Measurements from ENCODE around the gene CPEB4. TPM values are rescaled to one million over a fixed set of nuclear protein-coding genes. Genes with fewer than 3 reads are reported as not detected.

CPEB4 gene
- polyA plus RNA-seq, 1 experiment = 21.3 TPM

DNA sequence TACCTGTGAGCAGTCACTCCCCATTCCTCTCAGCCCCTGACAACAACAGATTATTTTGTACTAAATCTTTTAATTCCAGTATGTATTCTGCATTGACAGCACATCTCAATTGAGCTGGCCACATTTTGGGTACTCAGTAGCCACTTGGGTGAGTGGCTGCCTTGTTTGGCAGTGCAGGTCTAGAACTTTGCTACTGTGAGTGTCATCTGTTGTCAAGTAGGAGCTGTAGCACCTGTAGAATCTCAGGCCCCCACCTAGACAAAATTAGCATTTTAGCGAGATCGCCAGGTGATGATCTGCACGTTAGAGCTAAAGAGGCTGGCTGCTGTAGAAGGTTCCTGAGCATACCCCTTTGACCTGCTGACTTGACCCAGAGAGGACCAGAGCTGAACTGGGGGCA, 44.4 kb upstream of the CPEB4 start:
- H3K27me3 ChIP-seq (ENCODE audit: control insufficient read depth, insufficient read depth, low read length) = peaks cover 2% of the 10 kb centered on the region
- DNase-seq (ENCODE audit: low read depth, low spot score) = no peak
- POLR2A ChIA-PET = no interaction called here
- TF ChIP-seq, protein P1, sequence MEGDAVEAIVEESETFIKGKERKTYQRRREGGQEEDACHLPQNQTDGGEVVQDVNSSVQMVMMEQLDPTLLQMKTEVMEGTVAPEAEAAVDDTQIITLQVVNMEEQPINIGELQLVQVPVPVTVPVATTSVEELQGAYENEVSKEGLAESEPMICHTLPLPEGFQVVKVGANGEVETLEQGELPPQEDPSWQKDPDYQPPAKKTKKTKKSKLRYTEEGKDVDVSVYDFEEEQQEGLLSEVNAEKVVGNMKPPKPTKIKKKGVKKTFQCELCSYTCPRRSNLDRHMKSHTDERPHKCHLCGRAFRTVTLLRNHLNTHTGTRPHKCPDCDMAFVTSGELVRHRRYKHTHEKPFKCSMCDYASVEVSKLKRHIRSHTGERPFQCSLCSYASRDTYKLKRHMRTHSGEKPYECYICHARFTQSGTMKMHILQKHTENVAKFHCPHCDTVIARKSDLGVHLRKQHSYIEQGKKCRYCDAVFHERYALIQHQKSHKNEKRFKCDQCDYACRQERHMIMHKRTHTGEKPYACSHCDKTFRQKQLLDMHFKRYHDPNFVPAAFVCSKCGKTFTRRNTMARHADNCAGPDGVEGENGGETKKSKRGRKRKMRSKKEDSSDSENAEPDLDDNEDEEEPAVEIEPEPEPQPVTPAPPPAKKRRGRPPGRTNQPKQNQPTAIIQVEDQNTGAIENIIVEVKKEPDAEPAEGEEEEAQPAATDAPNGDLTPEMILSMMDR (IDR thresholded peaks at IDR 0.05; ENCODE audit: low read depth, low read length) = no peak
- CTCF ChIA-PET = interaction anchor here (0.9 kb wide), 1 partner anchor 13 kb away, joined by 3 read pairs; no protein-coding TSS in a partner anchor
- no peak overlapping the region for H3K27ac ChIP-seq (ENCODE audit: low read depth, low read length)
- no peak overlapping the region for H3K4me3 ChIP-seq (ENCODE audit: low read depth, low read length)
- peaks cover 4% of the 10 kb centered on the region; the same call in 1 of the 2 replicates for H3K9me3 ChIP-seq (ENCODE audit: control insufficient read depth, insufficient read depth, low read length)

DNA sequence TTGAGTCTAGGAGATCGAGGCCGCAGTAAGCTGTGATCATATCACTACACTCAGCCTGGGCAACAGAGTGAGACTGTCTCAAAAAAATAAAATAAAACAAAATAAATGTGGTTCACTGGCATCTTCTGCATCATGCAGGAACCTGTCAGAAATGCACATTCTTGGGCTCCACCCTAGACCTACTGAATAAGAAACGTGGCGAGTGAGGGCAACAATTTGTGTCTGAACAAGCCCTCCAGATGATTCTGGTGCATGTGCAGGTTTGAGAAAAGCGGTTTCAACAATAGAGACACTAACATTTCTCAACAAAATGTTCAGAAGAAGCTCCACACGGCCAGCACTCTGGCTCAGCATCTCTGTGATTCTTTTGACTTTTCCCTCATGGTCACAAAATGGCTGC, 42.8 kb upstream of the CPEB4 start:
- H3K27ac ChIP-seq (ENCODE audit: low read depth, low read length) = no peak overlapping the region
- CTCF ChIA-PET = interaction anchor here (0.7 to 1.2 kb wide), 2 partner anchors 81 to 543 kb away, joined by 3 to 5 read pairs; no protein-coding TSS in a partner anchor
- POLR2A ChIA-PET = no interaction called here
- peaks cover 7% of the 10 kb centered on the region; the same call in 1 of the 2 replicates for H3K9me3 ChIP-seq (ENCODE audit: control insufficient read depth, insufficient read depth, low read length)
- DNase-seq (ENCODE audit: low read depth, low spot score) = no peak
- H3K4me3 ChIP-seq (ENCODE audit: low read depth, low read length) = no peak overlapping the region
- peaks cover 2% of the 10 kb centered on the region for H3K27me3 ChIP-seq (ENCODE audit: control insufficient read depth, insufficient read depth, low read length)
- TF ChIP-seq, protein P1 (IDR thresholded peaks at IDR 0.05; ENCODE audit: low read depth, low read length) = no peak

DNA sequence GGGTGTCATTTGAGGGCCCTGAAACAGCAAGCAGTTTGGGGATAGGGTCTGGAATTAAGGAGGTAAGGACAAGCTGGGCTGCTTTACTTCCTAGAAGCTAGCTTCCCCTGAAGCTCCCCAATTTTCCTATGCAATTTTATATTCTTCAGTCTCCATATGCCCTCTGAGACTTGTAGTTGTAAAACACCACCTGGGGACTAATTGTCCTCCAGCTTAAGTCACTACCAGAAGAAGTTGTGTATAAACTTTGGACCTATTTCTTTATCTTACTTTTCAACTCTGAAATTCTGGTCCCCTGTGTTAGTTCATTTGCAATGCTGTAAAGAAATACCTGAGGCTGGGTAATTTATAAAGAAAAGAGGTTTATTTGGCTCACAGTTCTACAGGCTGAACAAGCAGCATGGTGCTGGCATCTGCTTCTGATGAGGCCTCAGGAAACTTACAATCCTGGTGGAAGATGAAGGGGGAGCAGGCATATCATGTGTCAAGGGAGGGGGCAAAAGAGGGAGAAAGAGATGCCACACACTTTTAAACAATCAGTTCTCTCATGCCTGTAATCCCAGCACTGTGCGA, 41.1 kb upstream of the CPEB4 start:
- Histone ChIP-seq H3K4me3 (ENCODE audit: low read depth, low read length) (no peak overlapping the region), H3K27me3 (ENCODE audit: control insufficient read depth, insufficient read depth, low read length) (no peaks in the 10 kb centered on the region), H3K27ac (ENCODE audit: low read depth, low read length) (no peak overlapping the region), H3K9me3 (ENCODE audit: control insufficient read depth, insufficient read depth, low read length) (peaks cover 7% of the 10 kb centered on the region; the same call in 1 of the 2 replicates)
- TF ChIP-seq, protein P1 (IDR thresholded peaks at IDR 0.05; ENCODE audit: low read depth, low read length) = no peak
- CTCF ChIA-PET = no interaction called here
- POLR2A ChIA-PET = no interaction called here
- DNase-seq (ENCODE audit: low read depth, low spot score) = no peak

DNA sequence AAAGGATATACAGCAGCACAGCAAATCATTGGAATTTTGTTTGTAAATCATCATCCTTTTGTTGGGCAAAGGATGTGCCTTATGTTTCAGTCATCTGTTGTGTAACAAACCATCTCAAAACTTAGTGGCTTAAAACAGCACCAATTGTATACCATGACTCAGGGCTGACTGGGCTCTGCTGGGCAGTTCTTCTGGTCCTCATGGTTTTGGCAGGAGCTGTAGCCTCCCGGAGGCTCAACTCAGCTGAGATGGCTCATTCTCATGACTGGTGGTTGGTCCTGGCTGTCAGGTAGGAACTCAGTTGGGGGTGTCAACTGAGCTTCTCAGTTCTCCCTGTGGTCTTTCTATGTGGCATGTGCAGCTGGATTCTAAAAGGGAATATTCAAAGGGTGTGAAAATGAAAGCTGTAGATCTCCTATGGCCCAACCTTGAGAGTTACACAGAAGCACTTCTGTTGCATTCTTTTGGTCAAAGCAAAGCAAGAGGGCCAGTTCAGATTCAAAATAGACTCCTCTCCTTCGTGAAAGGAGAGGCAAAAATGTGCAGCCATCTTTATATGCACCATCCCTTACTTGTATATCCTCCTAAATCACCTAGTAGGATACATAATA, 39.1 kb upstream of the CPEB4 start:
- H3K4me3 ChIP-seq (ENCODE audit: low read depth, low read length) = no peak overlapping the region
- no peak for DNase-seq (ENCODE audit: low read depth, low spot score)
- no peaks in the 10 kb centered on the region for H3K27me3 ChIP-seq (ENCODE audit: control insufficient read depth, insufficient read depth, low read length)
- ChIA-PET POLR2A (no interaction called here), CTCF (no interaction called here)
- TF ChIP-seq, protein P1 (IDR thresholded peaks at IDR 0.05; ENCODE audit: low read depth, low read length) = no peak
- H3K9me3 ChIP-seq (ENCODE audit: control insufficient read depth, insufficient read depth, low read length) = peaks cover 7% of the 10 kb centered on the region; the same call in 1 of the 2 replicates
- no peak overlapping the region for H3K27ac ChIP-seq (ENCODE audit: low read depth, low read length)

DNA sequence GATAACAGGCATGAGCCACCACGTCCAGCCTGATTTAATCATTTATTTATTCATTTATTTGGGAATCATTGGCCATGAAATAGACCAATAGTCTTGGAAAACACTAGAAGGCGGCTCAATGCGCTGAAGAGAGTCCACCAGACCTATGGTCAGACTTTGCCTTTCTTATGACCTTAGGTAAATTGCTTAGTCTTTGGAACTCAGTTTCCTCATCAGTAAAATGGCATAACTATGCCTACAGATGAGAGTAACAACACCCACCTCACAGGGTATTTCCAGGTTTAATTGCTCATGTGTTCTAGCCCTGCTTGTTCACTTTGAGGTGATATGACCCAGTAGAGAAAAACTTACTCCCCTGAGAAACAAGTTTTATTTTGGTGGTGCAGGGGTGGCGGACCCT, 38.2 kb upstream of the CPEB4 start:
- CTCF ChIA-PET = no interaction called here

More for the DNA sequence above, 38.2 kb upstream of the CPEB4 start:
- Histone ChIP-seq H3K27me3 (ENCODE audit: control insufficient read depth, insufficient read depth, low read length) (no peaks in the 10 kb centered on the region), H3K9me3 (ENCODE audit: control insufficient read depth, insufficient read depth, low read length) (peaks cover 7% of the 10 kb centered on the region; the same call in 1 of the 2 replicates), H3K4me3 (ENCODE audit: low read depth, low read length) (no peak overlapping the region), H3K27ac (ENCODE audit: low read depth, low read length) (no peak overlapping the region)
- TF ChIP-seq, protein P1 (IDR thresholded peaks at IDR 0.05; ENCODE audit: low read depth, low read length) = no peak
- DNase-seq (ENCODE audit: low read depth, low spot score) = no peak
- POLR2A ChIA-PET = no interaction called here
